Esophagus muscularis mucosa (tissue), 3 donors: ENCODE results near the gene TRIAP1.

Source experiments
- CTCF ChIP-seq, 3 experiments: fragments of 200-600 bp in 2 of 3; fragments of 450-650 bp in 1 of 3; sonication (generic) in 2 of 3; IDR thresholded peaks; one replicate each; pipeline ENCODE4 v1.5.1; 2017 to 2019; ENCODE audit warnings: antibody characterized with exemption in 3 of 3, mild to moderate bottlenecking in 2 of 3, moderate library complexity in 1 of 3
- EP300 ChIP-seq: sonication (generic); formaldehyde crosslinking; IDR thresholded peaks from one replicate; pipeline ENCODE4 v1.6.1; 2017; ENCODE audit warnings: antibody characterized with exemption

- TF ChIP-seq EP300 (no peak), CTCF (IDR thresholded peaks at IDR 0.05) (no peak)
Observed at GRCh38 chr12:120421701-120422100, 24.5 kb downstream of the TRIAP1 start.
